GM18867 (cell line): ENCODE results near the gene LTBP1.
"Not testable (repeated sequence)": the region's sequence is repeated elsewhere in the genome, so short reads cannot be mapped to it uniquely, and the experiment has no call there.

Source experiments
- ATAC-seq: cut with Tn5 transposase; IDR thresholded peaks from one replicate; pipeline ENCODE4 v1.9.1; 2021; ENCODE audit warnings: mild to moderate bottlenecking, moderate library complexity; ENCODE audit not compliant: unreplicated experiment

The LTBP1 gene

DNA sequence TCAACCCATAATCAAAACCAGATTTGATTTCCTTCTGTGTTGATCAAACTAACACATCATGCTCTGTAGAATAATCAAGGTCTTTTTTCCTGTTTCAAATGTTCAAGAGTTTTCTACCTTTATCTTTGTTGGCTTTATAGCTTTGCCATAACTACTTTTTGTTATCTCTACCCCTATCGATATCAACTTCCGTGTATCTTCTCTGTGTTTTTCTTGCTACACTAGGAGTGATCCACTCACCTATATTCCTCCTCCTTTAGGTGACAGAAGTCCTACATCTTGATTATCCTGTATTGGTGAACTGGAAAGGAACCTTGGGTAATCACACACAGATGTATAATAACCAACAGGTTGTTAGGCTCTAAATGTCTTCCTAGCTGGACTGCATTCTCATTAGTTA, 85.5 kb downstream of the LTBP1 start:
- ATAC-seq: no peak

DNA sequence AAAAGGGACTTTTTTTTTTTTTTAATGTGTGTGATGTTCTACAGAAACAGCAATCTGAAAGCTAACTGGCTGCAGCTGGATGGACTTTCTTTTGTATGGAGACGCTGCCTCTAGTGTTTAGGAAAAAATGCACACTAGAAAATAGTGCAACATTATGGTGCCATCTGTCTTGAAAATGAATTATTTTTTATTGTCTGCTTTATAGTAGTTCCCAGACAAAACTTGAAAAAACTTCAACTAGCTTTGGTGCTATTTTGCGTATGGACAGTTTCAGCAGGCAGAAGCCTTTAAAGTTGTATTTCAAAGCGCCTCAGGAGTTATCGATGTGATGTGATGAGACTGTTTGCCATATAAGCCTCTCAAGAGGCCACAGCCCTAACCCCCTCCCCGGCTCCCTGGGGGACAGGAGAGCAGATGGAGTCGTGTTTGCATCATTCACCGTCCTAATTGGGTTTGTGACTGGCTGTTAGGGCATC, 86.9 kb downstream of the LTBP1 start:
- no peak for ATAC-seq

- ATAC-seq: no peak
Measured at GRCh38 chr2:33034784-33035183, 88.0 kb downstream of the LTBP1 start.

GRCh38 chr2:33038230-33038629, 91.5 kb downstream of the LTBP1 start:
- ATAC-seq: no peak

GRCh38 chr2:33038799-33039198, 92.0 kb downstream of the LTBP1 start:
- no peak for ATAC-seq

- no peak for ATAC-seq
Measured at GRCh38 chr2:33040541-33040940, 93.8 kb downstream of the LTBP1 start.

DNA sequence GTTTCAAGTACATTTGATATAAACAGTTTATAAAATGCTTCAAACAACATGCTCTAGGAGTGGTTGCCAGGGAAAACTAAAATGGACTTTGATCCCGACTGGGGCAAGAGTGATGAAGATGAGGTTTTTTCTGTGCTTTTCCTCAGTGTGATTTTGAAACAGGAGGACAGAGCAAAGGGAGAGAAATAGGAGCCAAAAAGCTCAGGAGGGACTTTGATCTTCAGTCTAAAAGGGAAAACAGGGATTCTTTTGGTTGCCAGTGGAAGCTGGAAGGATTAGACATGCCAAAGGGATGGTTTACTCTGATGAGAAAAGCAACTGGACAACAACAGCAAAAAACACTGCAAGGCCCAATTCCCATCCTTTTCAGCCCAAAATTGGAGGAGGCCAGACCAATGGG, 95.5 kb downstream of the LTBP1 start:
- no peak for ATAC-seq

- no peak for ATAC-seq
Measured at GRCh38 chr2:33042819-33043218, 96.1 kb downstream of the LTBP1 start.

DNA sequence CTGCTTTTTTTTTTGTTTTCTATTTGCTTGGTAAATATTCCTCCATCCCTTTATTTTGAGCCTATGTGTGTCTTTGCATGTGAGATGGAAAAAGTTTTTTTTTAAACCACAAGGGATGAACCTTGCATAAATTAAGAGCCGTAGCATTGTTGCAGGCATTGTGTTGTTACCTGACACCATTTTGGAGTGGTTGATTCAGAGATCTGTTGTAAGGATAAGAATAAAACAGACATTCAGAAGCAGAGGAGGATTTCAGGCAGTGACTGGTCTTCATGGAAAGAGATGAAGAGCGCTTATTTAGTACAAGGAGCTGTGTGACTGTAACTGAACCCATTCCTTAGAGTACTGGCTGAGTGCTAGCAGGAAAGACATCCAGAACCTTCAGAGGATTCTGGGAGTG, 101.2 kb downstream of the LTBP1 start:
- ATAC-seq: no peak

GRCh38 chr2:33051586-33052360, 105.0 kb downstream of the LTBP1 start:
- ATAC-seq: no peak

GRCh38 chr2:33052361-33052735, 105.6 kb downstream of the LTBP1 start:
- ATAC-seq: no peak

GRCh38 chr2:33052795-33053194, 106.0 kb downstream of the LTBP1 start:
- not testable (repeated sequence) for ATAC-seq

DNA sequence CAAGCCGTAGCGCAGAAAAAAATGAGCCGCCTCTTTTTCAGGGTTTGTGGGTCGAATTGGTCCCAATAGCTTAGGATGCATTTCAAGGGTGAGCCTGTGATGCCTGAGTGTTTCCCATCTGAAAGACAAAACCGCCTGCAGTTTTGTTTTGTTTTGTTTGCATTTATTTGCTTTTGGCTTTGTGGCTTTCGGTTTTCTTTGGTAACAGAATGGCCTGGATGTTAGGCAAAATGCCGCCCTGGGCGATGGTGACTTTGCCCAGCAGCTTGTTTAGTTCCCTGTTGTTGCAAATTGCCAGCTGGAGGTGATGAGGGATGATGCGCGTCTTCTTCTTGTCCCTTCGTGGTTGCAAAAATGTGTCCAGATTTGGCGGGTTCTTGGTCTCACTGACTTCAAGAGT, 109.4 kb downstream of the LTBP1 start:
- no peak for ATAC-seq

- not testable (repeated sequence) for ATAC-seq
Measured at GRCh38 chr2:33057307-33058028, 110.7 kb downstream of the LTBP1 start.

DNA sequence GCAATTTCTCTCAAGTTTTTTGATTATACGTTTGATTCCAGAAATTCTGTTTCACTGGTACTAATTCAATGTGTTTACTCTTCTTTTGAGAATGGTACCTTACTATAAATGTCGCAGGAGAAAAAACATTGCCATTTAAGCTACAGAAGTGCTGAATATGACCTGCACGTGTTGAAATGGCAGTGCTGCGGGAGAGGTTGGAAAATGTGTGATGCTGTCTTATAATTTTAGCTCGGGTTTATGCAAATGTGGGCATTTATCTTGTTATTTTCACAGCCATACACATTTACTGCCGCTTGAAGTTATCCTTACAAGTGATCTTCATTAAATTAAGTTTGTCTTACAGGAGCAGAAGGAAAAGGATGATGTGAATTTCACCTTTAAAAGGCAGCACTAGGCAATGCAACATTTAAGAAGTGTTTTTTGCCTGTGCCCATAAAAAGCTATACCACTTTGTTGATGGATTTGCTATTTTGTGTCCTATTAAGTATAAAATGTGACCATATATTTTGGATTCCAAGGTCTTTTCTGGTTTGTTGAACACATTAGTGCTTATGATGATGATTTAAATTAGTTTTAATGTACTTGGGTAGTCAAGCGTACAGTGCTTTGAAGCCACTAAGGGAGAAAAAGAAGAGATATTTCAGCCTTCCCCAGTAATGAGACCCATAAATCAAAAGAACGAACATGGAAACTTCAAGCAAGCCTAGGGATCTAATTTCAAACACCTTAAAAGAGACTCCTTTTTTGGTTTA, 112.1 kb downstream of the LTBP1 start:
- no peak for ATAC-seq

- ATAC-seq: no peak
Measured at GRCh38 chr2:33059471-33060156, 112.9 kb downstream of the LTBP1 start.

DNA sequence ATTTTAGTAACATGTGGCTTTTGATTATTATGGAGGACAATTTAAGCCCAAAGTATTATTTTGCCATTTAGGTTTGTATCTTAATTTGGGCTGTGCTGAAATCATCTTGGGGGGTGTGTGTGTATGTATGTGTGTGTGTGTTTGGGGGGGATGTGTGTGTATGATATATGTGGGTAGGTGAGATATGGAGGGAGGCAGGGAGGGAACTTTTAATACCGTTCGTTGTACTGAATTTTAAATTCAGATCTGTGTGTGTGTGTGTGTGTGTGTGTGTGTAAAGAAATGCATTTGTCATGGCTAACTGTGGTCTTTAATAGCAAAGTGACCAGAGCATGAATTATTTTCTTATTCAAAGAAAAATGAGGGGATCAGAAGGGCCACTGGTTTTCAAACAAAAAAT, 113.7 kb downstream of the LTBP1 start:
- ATAC-seq: no peak

- ATAC-seq: no peak
Measured at GRCh38 chr2:33062665-33063250, 116.0 kb downstream of the LTBP1 start.

DNA sequence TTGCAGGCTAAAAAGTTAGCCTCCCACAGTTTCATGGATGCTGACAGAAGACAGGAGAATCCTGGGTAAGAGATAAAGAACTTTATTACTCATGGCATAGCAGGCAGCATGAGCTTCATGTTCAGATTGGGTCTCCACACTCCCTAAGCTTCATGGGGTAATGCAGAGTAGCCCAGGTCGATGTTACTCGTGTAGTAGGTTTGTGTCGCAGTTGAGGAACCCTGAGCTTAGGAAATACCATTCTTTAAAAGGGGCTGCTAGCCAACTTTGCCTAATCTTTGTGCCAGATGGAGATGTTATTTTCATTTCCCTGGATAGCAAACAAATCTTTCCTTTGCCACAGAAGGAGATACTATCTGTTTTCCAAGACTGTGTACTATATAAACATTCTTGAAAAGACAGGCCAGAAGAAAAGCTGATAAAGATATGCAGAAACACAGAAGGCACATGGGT, 117.6 kb downstream of the LTBP1 start:
- no peak for ATAC-seq

DNA sequence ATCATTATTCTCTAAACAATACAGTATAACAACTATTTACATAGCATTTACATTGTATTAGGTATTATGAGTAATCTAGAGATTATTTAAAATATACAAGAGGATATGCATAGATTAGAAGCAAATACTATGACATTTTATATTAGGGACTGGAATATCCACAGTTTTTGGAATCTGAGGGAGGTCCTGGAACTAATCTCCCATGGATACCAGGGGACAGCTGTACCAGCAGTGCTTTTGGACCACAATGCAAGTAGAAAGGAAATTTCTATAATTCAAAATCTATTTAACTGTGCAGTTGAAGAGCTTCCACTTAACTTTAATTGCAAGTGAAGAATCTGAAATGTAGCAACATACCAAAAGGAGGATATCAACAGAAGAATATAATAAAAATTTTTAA, 120.8 kb downstream of the LTBP1 start:
- no peak for ATAC-seq

DNA sequence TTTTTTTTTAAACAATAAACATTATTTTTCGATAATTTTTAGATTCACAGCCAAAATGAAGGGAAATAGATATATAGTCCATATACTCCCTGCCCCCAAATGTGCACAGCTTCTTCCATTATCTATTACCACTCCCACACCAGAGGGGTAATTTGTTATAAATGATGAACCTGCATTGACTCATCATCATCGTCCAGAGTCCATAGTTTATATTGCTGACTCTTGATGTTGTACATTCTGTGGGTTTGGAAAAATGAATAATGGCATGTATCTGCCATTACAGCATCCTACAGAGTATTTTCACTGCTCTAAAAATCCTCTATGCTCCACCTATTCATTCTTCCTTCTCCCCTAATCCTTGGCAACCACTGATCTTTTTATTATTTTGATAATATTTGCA, 121.5 kb downstream of the LTBP1 start:
- no peak for ATAC-seq
